HG02981 (cell line): ENCODE results near the gene IRX1.

Experiments
- ATAC-seq: cut with Tn5 transposase; IDR thresholded peaks from one replicate; pipeline ENCODE4 v1.9.1; 2021; ENCODE audit warnings: mild to moderate bottlenecking, moderate library complexity; ENCODE audit not compliant: unreplicated experiment

The IRX1 gene

DNA sequence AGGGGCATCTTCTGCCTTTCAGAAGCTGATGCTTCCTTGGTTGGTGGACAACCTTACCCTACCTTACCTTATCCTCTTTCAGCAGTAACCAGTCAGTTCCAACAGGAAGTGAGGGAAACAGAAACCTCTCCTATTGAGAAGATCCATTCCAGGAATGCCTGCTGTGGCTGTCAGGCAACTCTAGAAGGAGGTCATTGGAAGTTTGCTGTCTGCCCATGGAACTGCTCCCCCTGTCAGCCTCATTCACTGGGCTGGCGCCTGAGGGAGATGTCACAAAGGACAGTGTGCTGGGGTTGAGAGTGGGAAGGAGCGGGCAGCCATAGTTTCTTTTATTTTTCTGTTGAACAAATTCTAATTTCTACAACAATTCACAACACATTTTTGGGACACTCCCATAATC, 54.7 kb downstream of the IRX1 start:
- ATAC-seq, result no peak

DNA sequence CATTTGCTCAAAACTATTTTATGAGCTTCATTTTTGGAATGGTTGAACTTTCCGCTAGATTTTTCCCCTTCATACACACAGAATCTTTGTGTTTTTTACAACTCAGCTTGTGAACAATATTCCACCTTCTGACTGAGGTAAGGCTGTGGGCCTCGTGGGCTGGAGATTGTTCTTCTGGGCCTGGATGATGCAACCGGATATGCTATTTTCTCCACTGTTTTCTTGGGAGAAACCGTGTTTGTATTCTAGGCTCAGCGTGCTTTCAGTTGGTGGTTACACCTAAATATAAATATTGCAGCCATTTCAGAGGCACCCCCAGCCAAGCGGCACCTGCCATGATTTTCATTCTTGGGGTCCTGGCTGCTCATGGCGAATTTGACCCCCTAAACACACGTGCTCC, 55.2 kb downstream of the IRX1 start:
- ATAC-seq, result no peak
